Thyroid gland (tissue), 4 donors: ENCODE data around the gene DEFB116.

Source experiments
- POLR2A ChIP-seq, 2 donors: fragments of 450-650 bp; IDR thresholded peaks; one replicate each; pipeline ENCODE4 v1.6.1; 2017; ENCODE audit warnings: antibody characterized with exemption in 2 of 2, mild to moderate bottlenecking in 2 of 2, moderate library complexity in 1 of 2
- TF ChIP-seq, protein P1 (sequence below), 6 experiments: fragments of 200-600 bp in 3 of 6; fragments of 450-650 bp in 3 of 6; sonication (generic) in 3 of 6; IDR thresholded peaks; one replicate each; pipeline ENCODE4 v1.5.1; 2016 to 2019; ENCODE audit warnings: antibody characterized with exemption in 6 of 6, mild to moderate bottlenecking in 2 of 6, inconsistent platforms in 1 of 6, moderate library complexity in 1 of 6

DNA sequence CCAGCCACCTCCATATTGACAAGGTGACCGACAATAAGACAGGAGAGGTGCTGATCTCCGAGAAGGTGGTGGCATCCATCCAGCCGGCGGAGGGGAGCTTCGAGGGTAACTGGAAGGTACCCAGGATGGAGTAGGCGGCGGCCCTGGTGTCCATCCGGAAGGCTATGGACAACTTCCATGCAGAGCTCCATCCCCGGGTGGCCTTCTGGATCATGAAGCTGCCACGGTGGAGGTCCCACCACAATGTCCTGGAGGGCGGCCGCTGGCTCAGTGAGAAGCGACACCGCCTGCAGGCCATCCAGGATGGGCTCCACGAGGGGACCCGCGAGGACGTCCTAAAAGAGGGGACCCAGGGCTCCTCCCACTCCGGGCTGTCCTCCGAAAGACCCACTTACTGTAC is 33.9 kb downstream of the DEFB116 start:
- TF ChIP-seq POLR2A (IDR thresholded peaks at IDR 0.05) = no peak
- TF ChIP-seq, protein P1, sequence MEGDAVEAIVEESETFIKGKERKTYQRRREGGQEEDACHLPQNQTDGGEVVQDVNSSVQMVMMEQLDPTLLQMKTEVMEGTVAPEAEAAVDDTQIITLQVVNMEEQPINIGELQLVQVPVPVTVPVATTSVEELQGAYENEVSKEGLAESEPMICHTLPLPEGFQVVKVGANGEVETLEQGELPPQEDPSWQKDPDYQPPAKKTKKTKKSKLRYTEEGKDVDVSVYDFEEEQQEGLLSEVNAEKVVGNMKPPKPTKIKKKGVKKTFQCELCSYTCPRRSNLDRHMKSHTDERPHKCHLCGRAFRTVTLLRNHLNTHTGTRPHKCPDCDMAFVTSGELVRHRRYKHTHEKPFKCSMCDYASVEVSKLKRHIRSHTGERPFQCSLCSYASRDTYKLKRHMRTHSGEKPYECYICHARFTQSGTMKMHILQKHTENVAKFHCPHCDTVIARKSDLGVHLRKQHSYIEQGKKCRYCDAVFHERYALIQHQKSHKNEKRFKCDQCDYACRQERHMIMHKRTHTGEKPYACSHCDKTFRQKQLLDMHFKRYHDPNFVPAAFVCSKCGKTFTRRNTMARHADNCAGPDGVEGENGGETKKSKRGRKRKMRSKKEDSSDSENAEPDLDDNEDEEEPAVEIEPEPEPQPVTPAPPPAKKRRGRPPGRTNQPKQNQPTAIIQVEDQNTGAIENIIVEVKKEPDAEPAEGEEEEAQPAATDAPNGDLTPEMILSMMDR (IDR thresholded peaks at IDR 0.05) = no peak
